HUDEP-2 (cell line): ENCODE measurements around the gene ANKRD44.

Experiments
- DNase-seq, 76 experiments: peaks; one replicate each; lab custom pipeline; 2025; ENCODE audit not compliant: unreplicated experiment in 76 of 76; lab: John Stamatoyannopoulos, UW

Gene ANKRD44

DNA sequence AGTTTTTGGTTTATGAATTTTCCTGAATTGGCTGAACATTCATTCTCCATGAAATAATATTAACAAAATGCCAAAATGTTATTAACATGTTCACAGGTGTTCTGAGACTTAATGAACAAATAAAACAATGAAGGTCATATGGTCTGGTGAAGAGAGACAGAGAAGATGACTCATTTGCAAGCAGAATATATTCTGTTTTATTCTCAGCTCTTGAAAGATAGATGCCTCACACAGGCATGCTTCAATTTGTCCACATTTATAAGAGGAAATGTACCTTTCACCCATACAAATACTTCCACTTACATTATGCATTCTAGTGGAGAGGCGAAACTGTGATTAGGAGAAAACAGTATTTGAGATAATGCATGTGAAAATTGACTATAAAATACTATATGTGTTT, 308.7 kb downstream of the ANKRD44 start:
- no peak for DNase-seq

GRCh38 chr2:196995757-196996314, 314.7 kb downstream of the ANKRD44 start:
- no peak for DNase-seq

DNA sequence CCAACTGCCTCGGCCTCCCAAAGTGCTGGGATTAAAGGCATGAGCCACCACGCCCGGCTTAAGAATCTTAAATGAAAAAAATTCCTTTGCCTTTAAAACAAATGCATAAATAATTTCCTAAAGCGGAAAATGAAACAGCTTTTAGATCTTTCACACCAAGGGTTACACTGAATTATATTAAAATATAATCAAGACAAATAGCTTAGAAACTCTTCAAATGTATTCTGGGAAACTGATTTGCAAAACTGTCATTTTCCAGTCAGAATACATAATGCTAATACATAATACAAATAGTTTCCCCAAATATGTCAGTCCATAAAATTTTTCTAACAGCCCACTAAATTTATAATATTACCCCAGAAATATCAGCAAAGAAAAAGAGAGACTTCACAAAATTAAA, 315.8 kb downstream of the ANKRD44 start:
- no peak for DNase-seq

GRCh38 chr2:196993617-196994016, 317.0 kb downstream of the ANKRD44 start:
- no peak for DNase-seq

GRCh38 chr2:196992466-196992865, 318.1 kb downstream of the ANKRD44 start:
- no peak for DNase-seq

GRCh38 chr2:196990788-196991461, 319.7 kb downstream of the ANKRD44 start:
- no peak for DNase-seq

- no peak for DNase-seq
These were observed 320.5 kb downstream of the ANKRD44 start for GRCh38 chr2:196990092-196990491.

- no peak for DNase-seq
These were observed 321.1 kb downstream of the ANKRD44 start for GRCh38 chr2:196989496-196989895.

DNA sequence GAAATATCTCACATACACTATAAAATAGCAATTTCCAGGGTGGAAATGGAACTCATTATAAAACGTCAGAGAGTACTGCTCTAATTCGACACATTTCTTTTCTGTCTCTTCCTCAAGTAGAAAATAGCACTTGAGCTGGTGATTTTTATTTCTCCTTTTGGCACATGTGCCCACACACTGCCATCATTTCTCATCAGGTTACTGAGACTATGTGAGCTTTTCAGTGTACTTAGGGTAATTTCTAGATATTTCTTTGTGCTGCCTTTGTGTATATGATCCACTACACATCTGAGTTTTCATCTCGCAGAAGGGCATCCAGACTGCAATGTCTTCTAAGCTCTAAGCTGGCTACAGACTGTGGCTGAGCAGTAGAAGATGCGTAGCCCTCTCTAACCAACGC, 321.9 kb downstream of the ANKRD44 start:
- no peak for DNase-seq

- DNase-seq = no peak
These were observed 322.8 kb downstream of the ANKRD44 start for GRCh38 chr2:196987649-196988364.

GRCh38 chr2:196987298-196987648, 323.3 kb downstream of the ANKRD44 start:
- DNase-seq = no peak

DNA sequence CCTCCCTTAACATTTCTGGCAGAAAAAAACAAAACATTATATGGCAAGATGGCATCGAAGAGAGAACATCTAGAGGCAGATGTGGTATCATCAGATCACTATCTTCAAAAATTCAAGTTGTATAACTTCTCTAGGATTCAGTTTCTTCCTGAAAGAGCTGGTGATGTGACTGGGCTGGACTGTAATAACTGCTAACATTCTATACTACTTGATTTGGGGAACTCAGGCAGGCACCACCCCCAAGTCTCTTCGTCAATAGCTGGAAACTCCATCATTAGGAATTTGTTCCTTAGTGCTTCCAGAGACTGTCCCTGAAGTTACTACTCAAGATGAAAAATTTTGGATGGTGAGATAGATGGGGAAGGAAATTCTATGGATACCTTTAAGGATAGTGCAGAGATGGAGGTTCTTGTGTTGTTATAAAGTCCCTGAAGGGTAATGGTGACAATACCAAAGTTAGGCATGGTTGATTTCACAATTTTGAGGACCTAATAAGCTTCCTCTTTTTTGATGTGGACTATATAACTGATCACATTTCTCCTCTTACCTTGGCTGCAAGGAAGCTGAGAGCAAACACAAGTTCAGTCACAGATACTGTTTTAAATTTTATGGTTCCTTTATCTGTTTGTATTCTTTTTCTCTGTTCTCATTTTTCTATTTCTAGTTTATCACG, 324.9 kb downstream of the ANKRD44 start:
- no peak for DNase-seq

DNA sequence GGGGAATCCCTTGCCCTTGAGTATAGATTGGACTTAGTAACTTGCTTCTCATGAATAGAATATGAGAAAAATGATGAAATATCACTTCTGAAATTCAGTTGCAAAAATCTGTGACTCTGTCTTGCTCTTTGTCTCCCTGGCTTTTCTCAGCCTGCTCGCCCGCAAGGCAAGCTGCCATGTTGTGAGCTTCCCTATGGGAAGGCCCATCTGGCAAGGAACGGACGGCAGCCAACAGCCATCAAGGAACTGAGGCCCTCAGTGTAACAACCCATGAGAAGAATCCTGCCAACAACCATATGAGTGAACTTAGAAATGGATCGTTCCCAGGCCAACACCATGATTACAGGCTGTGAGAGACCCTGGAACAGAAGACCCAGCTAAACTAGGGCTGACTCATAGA, 325.7 kb downstream of the ANKRD44 start:
- no peak for DNase-seq

- DNase-seq = no peak
These were observed 326.6 kb downstream of the ANKRD44 start for GRCh38 chr2:196983934-196984333.

DNA sequence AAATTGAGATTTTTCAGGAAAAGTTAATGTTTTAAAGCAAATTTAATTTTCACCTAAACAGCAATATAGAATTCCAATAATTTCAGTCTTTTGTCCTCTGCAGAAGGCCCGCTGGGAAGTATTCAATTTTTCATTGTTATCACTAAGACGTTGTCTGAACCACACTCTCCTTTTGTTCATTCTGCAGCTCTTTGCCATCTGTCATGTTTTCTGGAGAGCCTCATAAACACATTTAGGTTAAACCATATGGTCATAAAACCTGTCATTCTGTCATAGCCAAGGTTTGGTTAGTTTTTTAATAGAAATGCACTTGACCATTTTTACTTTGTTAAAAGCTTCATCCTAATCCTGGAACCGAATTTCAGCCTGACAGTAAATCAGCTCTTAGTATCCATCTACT, 330.1 kb downstream of the ANKRD44 start:
- DNase-seq = no peak

DNA sequence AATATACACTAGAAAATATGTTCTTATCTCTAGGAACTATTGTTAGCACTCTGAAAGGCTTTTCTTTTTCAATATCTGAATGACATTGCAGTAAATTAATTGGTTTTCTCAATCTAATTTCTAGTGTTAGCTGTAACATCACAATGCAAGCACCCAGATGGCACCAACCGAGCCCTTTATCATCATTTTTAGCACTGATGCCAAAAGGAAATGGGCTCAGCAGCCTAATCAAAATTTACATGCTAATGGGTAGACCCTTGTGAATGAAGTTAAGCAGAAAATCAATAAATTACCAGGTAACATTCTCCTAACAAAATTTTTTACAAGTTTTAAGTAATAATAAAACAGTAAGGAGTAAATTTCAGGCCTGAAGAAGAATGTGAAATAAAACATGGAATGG, 330.6 kb downstream of the ANKRD44 start:
- no peak for DNase-seq

- no peak for DNase-seq
These were observed 333.1 kb downstream of the ANKRD44 start for GRCh38 chr2:196977507-196977906.

GRCh38 chr2:196974970-196975369, 335.6 kb downstream of the ANKRD44 start:
- DNase-seq = no peak

DNA sequence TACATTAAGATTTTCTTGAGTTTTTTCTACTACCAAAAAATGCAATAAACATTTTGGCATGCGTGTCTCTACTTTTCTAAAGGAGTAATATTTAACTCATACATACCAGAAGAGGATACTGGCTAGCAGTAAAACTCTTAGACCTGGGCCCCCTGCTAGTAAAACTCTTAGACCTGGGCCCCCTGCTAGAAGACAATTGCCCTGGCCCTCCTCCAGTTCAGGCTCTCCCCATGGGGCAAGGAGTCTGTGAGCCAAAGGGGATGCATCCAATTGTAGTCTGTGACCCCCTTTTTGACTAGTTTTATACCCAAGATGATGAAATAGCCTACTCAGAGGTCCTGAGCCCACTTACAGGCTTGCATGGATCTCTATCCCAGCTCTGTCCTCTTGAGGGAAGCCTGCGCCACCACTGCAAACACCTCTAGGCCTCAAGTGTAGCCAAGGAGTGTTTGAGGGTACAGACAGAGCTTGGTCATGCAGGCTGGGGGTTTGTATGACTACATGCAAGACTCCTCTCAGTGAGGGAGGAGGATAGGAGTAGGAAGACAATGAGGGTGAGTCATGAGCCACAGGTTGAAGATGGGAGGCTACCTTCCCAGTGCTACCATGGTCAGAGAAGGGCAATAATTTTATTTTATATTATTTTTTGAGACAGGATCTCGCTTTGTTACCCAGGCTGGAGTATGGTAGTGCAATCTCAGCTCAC, 338.9 kb downstream of the ANKRD44 start:
- no peak for DNase-seq

GRCh38 chr2:196970099-196970498, 340.5 kb downstream of the ANKRD44 start:
- no peak for DNase-seq

DNA sequence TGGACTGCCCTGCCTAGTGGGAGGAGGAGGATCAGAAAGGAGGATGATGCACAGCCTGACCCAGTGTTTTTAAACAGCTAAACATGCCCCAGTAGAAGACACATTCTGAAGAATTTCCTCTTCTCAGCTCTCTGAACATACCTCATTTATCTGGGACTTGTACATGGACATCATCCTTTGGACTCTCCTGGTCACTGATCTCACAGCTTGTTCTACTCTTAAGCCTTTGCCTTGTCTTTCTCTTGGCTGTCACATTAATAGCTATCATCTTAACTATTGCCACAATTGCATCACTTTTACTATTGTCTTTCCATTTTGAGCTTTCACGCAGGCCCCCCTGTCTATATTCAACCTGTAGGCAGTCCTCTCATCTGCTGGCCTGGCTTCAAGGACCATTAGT, 342.1 kb downstream of the ANKRD44 start:
- DNase-seq = no peak
